ENCODE results near the gene SH3GL2.

- TF ChIP-seq CTCF (IDR thresholded peaks at IDR 0.05) (no peak), EZH2 (IDR thresholded peaks at IDR 0.05; ENCODE audit: borderline replicate concordance, insufficient read depth, low read depth, low read length, poor library complexity, severe bottlenecking) (no peak)
Observed at GRCh38 chr9:17631396-17631795, 52.5 kb downstream of the SH3GL2 start.
